ENCODE data around the gene KRT78. TPM values are rescaled to one million over a fixed set of nuclear protein-coding genes. Genes with fewer than 3 reads are reported as not detected.

The KRT78 gene
- total RNA-seq, 1 donor from 2014 or later, result not detected

DNA sequence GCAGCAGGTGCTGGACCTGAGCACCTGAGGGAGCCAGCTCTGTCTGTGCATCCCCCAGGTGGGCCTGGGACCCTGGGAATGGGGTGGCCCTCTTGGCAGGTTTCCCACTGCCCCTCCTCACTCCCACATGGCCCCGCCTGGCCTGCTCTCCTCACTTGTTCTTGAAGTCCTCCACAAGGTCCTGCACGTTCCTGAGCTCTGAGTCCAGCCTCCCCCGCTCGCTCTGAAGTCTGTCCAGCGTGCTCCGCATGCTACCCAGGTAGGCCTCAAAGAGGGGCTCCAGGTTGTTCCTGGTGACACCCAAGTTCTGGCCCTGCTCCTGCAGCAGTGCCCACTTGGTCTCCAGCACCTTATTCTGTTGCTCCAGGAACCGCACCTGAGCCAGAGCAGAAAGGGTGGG is 17.5 kb downstream of the KRT78 start:
- DNase-seq (ENCODE audit: low read depth), result no peak
- H3K27me3 ChIP-seq (ENCODE audit: control insufficient read depth, insufficient read depth, low read length), result no peaks in the 10 kb centered on the region
- TF ChIP-seq, protein P1, sequence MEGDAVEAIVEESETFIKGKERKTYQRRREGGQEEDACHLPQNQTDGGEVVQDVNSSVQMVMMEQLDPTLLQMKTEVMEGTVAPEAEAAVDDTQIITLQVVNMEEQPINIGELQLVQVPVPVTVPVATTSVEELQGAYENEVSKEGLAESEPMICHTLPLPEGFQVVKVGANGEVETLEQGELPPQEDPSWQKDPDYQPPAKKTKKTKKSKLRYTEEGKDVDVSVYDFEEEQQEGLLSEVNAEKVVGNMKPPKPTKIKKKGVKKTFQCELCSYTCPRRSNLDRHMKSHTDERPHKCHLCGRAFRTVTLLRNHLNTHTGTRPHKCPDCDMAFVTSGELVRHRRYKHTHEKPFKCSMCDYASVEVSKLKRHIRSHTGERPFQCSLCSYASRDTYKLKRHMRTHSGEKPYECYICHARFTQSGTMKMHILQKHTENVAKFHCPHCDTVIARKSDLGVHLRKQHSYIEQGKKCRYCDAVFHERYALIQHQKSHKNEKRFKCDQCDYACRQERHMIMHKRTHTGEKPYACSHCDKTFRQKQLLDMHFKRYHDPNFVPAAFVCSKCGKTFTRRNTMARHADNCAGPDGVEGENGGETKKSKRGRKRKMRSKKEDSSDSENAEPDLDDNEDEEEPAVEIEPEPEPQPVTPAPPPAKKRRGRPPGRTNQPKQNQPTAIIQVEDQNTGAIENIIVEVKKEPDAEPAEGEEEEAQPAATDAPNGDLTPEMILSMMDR (IDR thresholded peaks at IDR 0.05; ENCODE audit: insufficient read depth, low read length, poor library complexity, severe bottlenecking), result no peak
- H3K36me3 ChIP-seq (ENCODE audit: control insufficient read depth, insufficient read depth, low read length), result no peaks in the 10 kb centered on the region
- no peak overlapping the region for H3K4me3 ChIP-seq (ENCODE audit: low read depth, low read length)

DNA sequence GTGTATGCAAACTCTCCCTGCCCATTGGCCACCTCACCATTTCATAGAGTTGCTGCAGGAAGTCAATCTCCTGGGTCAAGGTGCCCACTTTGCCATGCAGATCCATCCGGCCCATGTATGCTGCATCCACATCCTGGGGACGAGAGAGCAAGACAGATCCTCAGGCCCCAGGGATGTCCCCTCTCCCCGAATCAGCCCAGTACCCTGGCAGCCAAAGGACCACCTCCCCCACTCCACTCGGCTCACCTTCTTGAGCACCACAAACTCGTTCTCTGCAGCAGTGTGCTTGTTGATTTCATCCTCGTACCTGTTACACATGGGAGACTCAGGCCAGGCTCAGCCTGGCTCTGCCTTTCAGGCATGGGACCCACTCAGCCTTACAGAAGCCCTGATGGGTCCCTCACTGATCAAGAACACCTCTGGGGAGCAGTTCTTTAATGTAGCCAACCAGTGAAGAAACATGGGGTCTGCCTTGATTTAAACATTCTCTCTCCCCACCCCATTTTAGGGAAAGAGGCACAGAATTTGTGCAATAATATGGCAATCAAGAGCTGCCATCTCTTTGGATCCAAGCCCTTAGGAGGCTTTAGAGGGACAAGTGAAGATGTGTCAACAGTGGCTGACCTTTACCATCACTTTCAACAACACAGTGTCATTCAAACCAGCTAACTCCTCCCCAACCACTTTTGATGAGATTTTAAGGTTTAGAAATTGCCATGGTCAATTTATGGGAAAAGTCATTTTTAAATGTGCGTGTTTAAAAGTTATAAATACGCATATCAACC is 18.6 kb downstream of the KRT78 start:
- H3K27me3 ChIP-seq (ENCODE audit: control insufficient read depth, insufficient read depth, low read length), result no peaks in the 10 kb centered on the region
- DNase-seq (ENCODE audit: low read depth), result no peak
- TF ChIP-seq, protein P1 (IDR thresholded peaks at IDR 0.05; ENCODE audit: insufficient read depth, low read length, poor library complexity, severe bottlenecking), result no peak

DNA sequence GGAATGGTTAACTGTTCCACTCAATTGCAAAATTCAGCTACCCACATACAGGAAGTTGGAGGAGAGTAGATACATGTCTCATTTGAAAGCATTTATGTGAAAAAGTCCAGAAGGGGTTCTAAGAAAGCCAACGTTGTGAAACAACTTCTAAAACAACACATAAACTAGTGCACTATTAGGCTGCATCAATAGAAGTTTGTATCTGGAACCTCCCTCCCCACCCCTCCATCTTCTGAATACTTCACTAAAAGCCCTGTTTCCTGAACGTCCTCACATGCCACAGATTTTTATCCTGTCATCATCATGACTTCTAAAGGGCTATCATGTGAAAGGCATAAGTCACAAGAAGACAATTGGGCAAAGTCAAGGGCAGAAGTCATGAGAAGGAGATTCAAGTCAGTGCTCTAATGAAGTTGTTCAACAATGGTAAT is 20.2 kb downstream of the KRT78 start:
- no peaks in the 10 kb centered on the region for H3K36me3 ChIP-seq (ENCODE audit: control insufficient read depth, insufficient read depth, low read length)
- no peak for DNase-seq (ENCODE audit: low read depth)
- no peaks in the 10 kb centered on the region for H3K27me3 ChIP-seq (ENCODE audit: control insufficient read depth, insufficient read depth, low read length)
- no peak overlapping the region for H3K4me3 ChIP-seq (ENCODE audit: low read depth, low read length)
- TF ChIP-seq, protein P1 (IDR thresholded peaks at IDR 0.05; ENCODE audit: insufficient read depth, low read length, poor library complexity, severe bottlenecking), result no peak

More for the DNA sequence above, 18.6 kb downstream of the KRT78 start:
- Histone ChIP-seq H3K4me3 (ENCODE audit: low read depth, low read length) (no peak overlapping the region), H3K36me3 (ENCODE audit: control insufficient read depth, insufficient read depth, low read length) (no peaks in the 10 kb centered on the region)

DNA sequence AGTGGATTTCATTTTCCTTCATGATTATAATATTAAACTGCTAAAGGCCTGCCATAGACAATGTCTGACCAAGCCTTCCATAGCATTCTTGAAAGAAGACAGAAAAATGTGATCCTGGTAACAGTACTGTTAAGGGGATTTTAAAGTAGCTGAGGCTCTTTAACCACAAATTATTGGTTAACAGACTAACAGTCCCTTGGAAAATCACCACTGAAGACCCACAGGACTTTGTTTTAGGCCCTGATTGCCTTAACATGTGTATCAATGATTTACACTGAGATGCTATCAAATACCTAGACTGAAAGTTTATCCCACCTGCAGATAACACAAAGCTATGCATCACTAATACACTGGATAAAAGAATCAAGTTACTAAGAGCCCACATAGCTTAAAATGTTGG is 20.6 kb downstream of the KRT78 start:
- Histone ChIP-seq H3K4me3 (ENCODE audit: low read depth, low read length) (no peak overlapping the region), H3K27me3 (ENCODE audit: control insufficient read depth, insufficient read depth, low read length) (no peaks in the 10 kb centered on the region), H3K36me3 (ENCODE audit: control insufficient read depth, insufficient read depth, low read length) (no peaks in the 10 kb centered on the region)
- TF ChIP-seq, protein P1 (IDR thresholded peaks at IDR 0.05; ENCODE audit: insufficient read depth, low read length, poor library complexity, severe bottlenecking), result no peak
- no peak for DNase-seq (ENCODE audit: low read depth)

DNA sequence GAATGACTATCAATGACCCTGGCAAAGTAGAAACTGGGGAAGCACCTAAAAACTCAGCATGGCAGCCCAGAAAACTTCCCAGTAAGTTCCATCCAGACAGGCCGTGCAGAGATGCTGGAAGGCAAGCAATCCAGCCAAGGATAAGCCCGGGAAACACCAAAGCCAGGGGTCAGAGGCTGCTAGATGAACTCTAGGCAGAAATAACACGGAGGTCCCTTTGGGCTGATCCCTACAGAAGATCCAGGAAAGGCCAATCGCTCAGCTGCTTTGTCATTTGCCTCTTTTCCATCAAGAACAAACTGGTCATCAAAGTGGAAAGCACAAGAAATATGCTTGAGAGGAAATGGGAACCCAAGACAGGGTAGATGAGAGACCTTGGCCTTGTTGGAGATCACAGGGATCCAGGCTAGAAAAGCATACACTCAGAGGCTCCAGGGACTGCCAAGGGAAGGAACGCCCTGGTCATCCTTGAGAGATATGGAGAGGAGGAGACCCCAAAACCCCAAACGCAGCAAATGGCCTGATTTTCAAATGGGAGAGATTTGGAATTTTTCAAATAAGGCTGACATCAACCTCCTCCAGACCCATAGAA is 21.2 kb downstream of the KRT78 start:
- Histone ChIP-seq H3K27me3 (ENCODE audit: control insufficient read depth, insufficient read depth, low read length) (no peaks in the 10 kb centered on the region), H3K36me3 (ENCODE audit: control insufficient read depth, insufficient read depth, low read length) (no peaks in the 10 kb centered on the region), H3K4me3 (ENCODE audit: low read depth, low read length) (no peak overlapping the region)
- no peak for DNase-seq (ENCODE audit: low read depth)
- TF ChIP-seq, protein P1 (IDR thresholded peaks at IDR 0.05; ENCODE audit: insufficient read depth, low read length, poor library complexity, severe bottlenecking), result no peak

All from kidney epithelial cell (primary cell).